Kidney epithelial cell (primary cell): ENCODE results near the gene TTC39C. TPM values are rescaled to one million over a fixed set of nuclear protein-coding genes. Genes with fewer than 3 reads are reported as not detected.

ENCODE experiments used
- DNase-seq: peaks from one replicate; pipeline ENCODE4 v3.0.0-alpha.2; 2010; ENCODE audit warnings: low read depth
- H3K27me3 ChIP-seq: 2 replicates; pipeline ENCODE4 v1.6.0; 2011; ENCODE audit warnings: low read length; ENCODE audit not compliant: control insufficient read depth, insufficient read depth
- H3K36me3 ChIP-seq: 2 replicates; pipeline ENCODE4 v1.5.1; 2011; ENCODE audit warnings: low read length; ENCODE audit not compliant: control insufficient read depth, insufficient read depth
- H3K4me3 ChIP-seq: 2 replicates; pipeline ENCODE4 v1.5.1; 2011; ENCODE audit warnings: low read depth, mild to moderate bottlenecking, control low read depth, low read length
- CTCF ChIP-seq: IDR thresholded peaks from 2 replicates; pipeline ENCODE4 v1.5.1; 2011; ENCODE audit warnings: mild to moderate bottlenecking, moderate library complexity, low read length, control low read depth, inconsistent platforms; ENCODE audit not compliant: insufficient read depth, poor library complexity, severe bottlenecking
- total RNA-seq: library from RNA; depleted of rRNA; stranded (reverse); fragments of >200 nt; gene quantifications from 2 replicates; pipeline ENCODE4 v1.2.3, GENCODE V29; 2015

TTC39C gene
- total RNA-seq, 1 donor from 2014 or later, result 20.5 TPM

DNA sequence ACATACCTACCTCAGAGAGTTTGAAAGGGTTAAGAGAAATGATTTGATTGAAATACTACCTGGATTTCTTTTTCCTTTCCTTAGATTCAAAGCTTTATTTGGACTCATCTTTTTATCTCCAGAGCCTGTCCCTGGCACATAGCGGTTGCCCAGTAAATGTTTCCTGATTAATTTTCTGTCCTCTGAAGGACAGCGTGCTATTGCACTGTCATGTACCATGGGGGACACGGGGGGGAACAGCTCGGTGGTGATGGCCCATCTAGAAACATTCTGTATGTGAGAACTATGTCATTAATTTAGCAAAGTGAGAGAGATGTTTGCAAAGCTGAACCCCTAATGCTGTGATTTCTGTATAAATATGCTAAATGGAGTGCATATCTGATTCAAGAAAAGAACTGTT, 97.9 kb downstream of the TTC39C start:
- TF ChIP-seq CTCF, result no peak
- Histone ChIP-seq H3K27me3 (no peaks in the 10 kb centered on the region), H3K36me3 (no peaks in the 10 kb centered on the region), H3K4me3 (no peak overlapping the region)
- no peak for DNase-seq

- DNase-seq, result peak; percentile 55
- no peaks in the 10 kb centered on the region for H3K27me3 ChIP-seq
- H3K36me3 ChIP-seq, result no peaks in the 10 kb centered on the region
- TF ChIP-seq CTCF, result no peak
- H3K4me3 ChIP-seq, result no peak overlapping the region
Observed at GRCh38 chr18:24112874-24113615, 98.5 kb downstream of the TTC39C start.

- no peak for DNase-seq
- Histone ChIP-seq H3K4me3 (no peak overlapping the region), H3K36me3 (no peaks in the 10 kb centered on the region), H3K27me3 (no peaks in the 10 kb centered on the region)
- no peak for TF ChIP-seq CTCF
Observed at GRCh38 chr18:24114924-24115549, 100.5 kb downstream of the TTC39C start.

DNA sequence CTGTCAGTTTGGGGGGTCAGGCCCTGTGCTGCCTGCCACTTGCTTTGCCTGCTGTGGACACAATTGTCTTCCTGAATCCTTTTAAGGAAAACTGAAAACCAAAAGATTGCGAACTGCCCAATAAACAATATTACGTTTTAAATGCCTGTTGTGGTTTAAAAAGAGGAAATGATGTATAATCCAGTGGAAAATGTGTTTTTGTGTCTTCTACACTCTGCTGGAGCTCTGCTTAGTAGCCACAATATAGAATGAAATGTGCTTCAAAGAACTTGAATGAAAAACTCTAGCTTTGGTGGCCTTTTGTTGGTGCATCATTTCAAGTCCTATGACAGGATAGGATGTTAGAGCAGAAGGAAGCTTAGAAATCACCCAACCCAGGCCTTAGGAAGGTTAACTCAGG, 101.1 kb downstream of the TTC39C start:
- no peak for TF ChIP-seq CTCF
- Histone ChIP-seq H3K36me3 (no peaks in the 10 kb centered on the region), H3K4me3 (no peak overlapping the region), H3K27me3 (no peaks in the 10 kb centered on the region)
- no peak for DNase-seq

- no peaks in the 10 kb centered on the region for H3K27me3 ChIP-seq
- TF ChIP-seq CTCF, result peak; percentile 70
- DNase-seq, result peak; percentile 12
Observed at GRCh38 chr18:24118750-24119577, 104.4 kb downstream of the TTC39C start.

More at GRCh38 chr18:24118750-24119577, 104.4 kb downstream of the TTC39C start:
- Histone ChIP-seq H3K4me3 (no peak overlapping the region), H3K36me3 (no peaks in the 10 kb centered on the region)
